ENCODE measurements around the gene SPIRE1.

DNA sequence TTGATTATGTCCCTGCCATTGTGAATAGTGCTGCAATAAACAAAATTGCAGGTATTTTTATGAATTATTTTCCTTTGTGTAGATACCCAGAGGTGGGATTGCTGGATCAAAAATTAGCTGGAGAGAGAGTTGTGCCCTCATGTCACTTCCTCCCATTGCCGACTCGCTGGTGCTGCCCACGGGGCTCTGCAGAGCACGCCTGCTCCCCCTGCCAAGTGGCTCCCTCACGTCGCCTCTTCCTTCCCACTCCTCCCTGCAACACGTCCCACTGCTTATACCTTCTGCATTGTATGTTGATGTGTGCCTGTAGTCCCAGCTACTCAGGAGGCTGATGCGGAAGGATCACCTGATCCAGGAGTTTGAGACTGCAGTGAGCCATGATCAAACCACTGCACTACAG lies 222.0 kb downstream of the SPIRE1 start:
- TF ChIP-seq, protein P1, sequence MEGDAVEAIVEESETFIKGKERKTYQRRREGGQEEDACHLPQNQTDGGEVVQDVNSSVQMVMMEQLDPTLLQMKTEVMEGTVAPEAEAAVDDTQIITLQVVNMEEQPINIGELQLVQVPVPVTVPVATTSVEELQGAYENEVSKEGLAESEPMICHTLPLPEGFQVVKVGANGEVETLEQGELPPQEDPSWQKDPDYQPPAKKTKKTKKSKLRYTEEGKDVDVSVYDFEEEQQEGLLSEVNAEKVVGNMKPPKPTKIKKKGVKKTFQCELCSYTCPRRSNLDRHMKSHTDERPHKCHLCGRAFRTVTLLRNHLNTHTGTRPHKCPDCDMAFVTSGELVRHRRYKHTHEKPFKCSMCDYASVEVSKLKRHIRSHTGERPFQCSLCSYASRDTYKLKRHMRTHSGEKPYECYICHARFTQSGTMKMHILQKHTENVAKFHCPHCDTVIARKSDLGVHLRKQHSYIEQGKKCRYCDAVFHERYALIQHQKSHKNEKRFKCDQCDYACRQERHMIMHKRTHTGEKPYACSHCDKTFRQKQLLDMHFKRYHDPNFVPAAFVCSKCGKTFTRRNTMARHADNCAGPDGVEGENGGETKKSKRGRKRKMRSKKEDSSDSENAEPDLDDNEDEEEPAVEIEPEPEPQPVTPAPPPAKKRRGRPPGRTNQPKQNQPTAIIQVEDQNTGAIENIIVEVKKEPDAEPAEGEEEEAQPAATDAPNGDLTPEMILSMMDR (conservative IDR thresholded peaks at IDR 0.05; ENCODE audit: low read length) = no peak
- no peak for TF ChIP-seq EZH2phosphoT487 (IDR thresholded peaks at IDR 0.05; ENCODE audit: borderline replicate concordance, low read depth, low read length)
